GM12878 (cell line): ENCODE data around the gene PITPNC1. TPM values are rescaled to one million over a fixed set of nuclear protein-coding genes. Genes with fewer than 3 reads are reported as not detected.
A peak's percentile ranks its signal among the peaks of the same experiment; 100 is the strongest.

Experiments used
- ATAC-seq: fragments of 200-7000 bp; cut with Tn5 transposase; 3 replicates; pipeline ENCODE4 v1.9.1; 2020; ENCODE audit warnings: mild to moderate bottlenecking, moderate library complexity
- BruUV-seq: library from RNA; stranded (reverse); fragments of 400-500 nt; replicated peaks from 2 replicates; lab custom pipeline; 2021; lab: Mats Ljungman, UMichigan
- CTCF ChIA-PET: fragments of 300-600 bp; sonication (Branson Sonifier 250); formaldehyde crosslinking; extraction: SDS; loops from one replicate; lab custom pipeline; 2021; ENCODE audit warnings: inconsistent platforms; lab: Yijun Ruan, JAX
- POLR2A ChIA-PET: fragments of 350-600 bp; formaldehyde crosslinking; extraction: SDS; loops from one replicate; lab custom pipeline; 2021; ENCODE audit warnings: inconsistent platforms; lab: Charles Lee
- RAD21 ChIA-PET: fragments of 300-600 bp; sonication (Branson Sonifier 250); formaldehyde crosslinking; loops from one replicate; lab custom pipeline; 2023; ENCODE audit warnings: antibody characterized with exemption; ENCODE audit not compliant: unreplicated experiment; lab: Charles Lee
- SMC1A ChIA-PET: fragments of 300-600 bp; sonication (Branson Sonifier 250); formaldehyde crosslinking; loops from one replicate; lab custom pipeline; 2023; ENCODE audit not compliant: unreplicated experiment, uncharacterized antibody; lab: Charles Lee
- DNase-seq: peaks from one replicate; pipeline ENCODE4 v3.0.0-alpha.2; 2011; ENCODE audit warnings: low read depth, low spot score
- FAIRE-seq: peaks from 3 replicates; lab custom pipeline; 2011; peaks lifted over from hg19 to GRCh38; lab: Jason Lieb, UNC
- H2AFZ ChIP-seq: 2 replicates; pipeline ENCODE4 v1.6.0; 2011; ENCODE audit warnings: low read depth, low read length, control low read depth; ENCODE audit not compliant: control insufficient read depth
- H3K27ac ChIP-seq: 2 replicates; pipeline ENCODE4 v1.5.1; 2011; ENCODE audit warnings: control low read depth; ENCODE audit not compliant: control insufficient read depth, insufficient read depth
- H3K27me3 ChIP-seq, 2 experiments: replicated peaks in 1 of 2; 2 replicates each; pipeline versions ENCODE4 v1.6.0 to v1.6.1; 2011; ENCODE audit warnings: low read length in 1 of 2; ENCODE audit not compliant: control insufficient read depth in 2 of 2, insufficient read depth in 2 of 2
- H3K36me3 ChIP-seq, 2 experiments: 2 replicates each; pipeline ENCODE4 v1.5.1; 2011; ENCODE audit warnings: low read length in 1 of 2; ENCODE audit not compliant: control insufficient read depth in 2 of 2, insufficient read depth in 2 of 2
- H3K4me1 ChIP-seq: 2 replicates; pipeline ENCODE4 v1.6.1; 2011; ENCODE audit warnings: mild to moderate bottlenecking, low read length, moderate library complexity, mixed read lengths; ENCODE audit not compliant: control insufficient read depth, insufficient read depth
- H3K4me2 ChIP-seq: 2 replicates; pipeline ENCODE4 v1.6.0; 2011; ENCODE audit warnings: control low read depth; ENCODE audit not compliant: control insufficient read depth, insufficient read depth
- H3K4me3 ChIP-seq: fragments of 200-600 bp; sonication (generic); 2 replicates; pipeline ENCODE4 v1.5.1; 2016
- H3K79me2 ChIP-seq: 2 replicates; pipeline ENCODE4 v1.6.0; 2011; ENCODE audit warnings: low read length; ENCODE audit not compliant: control insufficient read depth, insufficient read depth
- H3K9ac ChIP-seq: 2 replicates; pipeline ENCODE4 v1.8.0; 2011; ENCODE audit warnings: low read length, control low read depth, mixed read lengths; ENCODE audit not compliant: control insufficient read depth, insufficient read depth
- H3K9me3 ChIP-seq: replicated peaks from 3 replicates; pipeline ENCODE4 v1.5.1; 2011; ENCODE audit warnings: mild to moderate bottlenecking, low read length; ENCODE audit not compliant: control insufficient read depth, insufficient read depth
- H4K20me1 ChIP-seq: 2 replicates; pipeline ENCODE4 v1.6.0; 2011; ENCODE audit not compliant: control insufficient read depth, insufficient read depth
- EGR1 ChIP-seq, 2 experiments: IDR thresholded peaks; 1 replicate in 1 of 2; 2 replicates in 1 of 2; pipeline ENCODE4 v1.6.1; 2011 to 2012; ENCODE audit warnings: low read depth in 2 of 2, low read length in 2 of 2, borderline replicate concordance in 1 of 2, mild to moderate bottlenecking in 1 of 2, moderate library complexity in 1 of 2
- GATAD2B ChIP-seq: fragments of 450-650 bp; conservative IDR thresholded peaks from 2 replicates; pipeline ENCODE4 v1.6.1; 2017; ENCODE audit warnings: low read depth, mild to moderate bottlenecking, moderate library complexity
- IKZF1 ChIP-seq: fragments of 450-650 bp; conservative IDR thresholded peaks from 2 replicates; pipeline ENCODE4 v1.6.1; 2017; ENCODE audit warnings: antibody characterized with exemption, mild to moderate bottlenecking
- STAT1 ChIP-seq: fragments of 450-650 bp; conservative IDR thresholded peaks from 2 replicates; pipeline ENCODE4 v1.6.1; 2014; ENCODE audit warnings: antibody characterized with exemption, mild to moderate bottlenecking
- WGBS: methylation state at CpG from one replicate; pipeline ENCODE4 v1.1.6; 2016; ENCODE audit warnings: low lambda C conversion rate; ENCODE audit not compliant: insufficient replicate concordance, insufficient coverage; ENCODE audit errors: missing lambda C conversion rate; 5-methylcytosine and 5-hydroxymethylcytosine counted together
- in situ Hi-C: fragments of 300-500 bp; cut with MboI; formaldehyde crosslinking; loops from 9 replicates; pipeline ENCODE4 v1.14.3; 2018; ENCODE audit warnings: mixed read lengths
- intact Hi-C: fragments of 100-400 bp; cut with micrococcal nuclease; formaldehyde crosslinking; loops from one replicate; pipeline ENCODE4 v1.14.2; 2022; ENCODE audit not compliant: unreplicated experiment
- polyA plus RNA-seq, 11 experiments: library from polyadenylated mRNA; depleted of rRNA in 4 of 11; unstranded in 6 of 11; stranded (reverse) in 5 of 11; fragments of >200 nt; fragmentation: Nextera tagmentation in 4 of 11; fragmentation: Illumina TruSeq in 1 of 11; extraction: Ambion mirVana in 4 of 11; extraction: Trizol in 1 of 11; gene quantifications; 1 replicate in 1 of 11; 2 replicates in 10 of 11; pipeline versions ENCODE4 v1.2.1 to v1.2.3, GENCODE V29; 2011 to 2016; ENCODE audit warnings: inconsistent platforms in 2 of 11, missing spikeins in 2 of 11, low read depth in 1 of 11
- total RNA-seq, 4 experiments: library from RNA; depleted of rRNA in 3 of 4; stranded (reverse); fragments of >200 nt in 3 of 4; fragmentation: Illumina TruSeq in 1 of 4; extraction: Trizol in 1 of 4; gene quantifications; 2 replicates each; pipeline versions ENCODE4 v1.2.1 to v1.2.3, GENCODE V29; 2013 to 2021
- TF ChIP-seq, protein P1 (sequence below): fragments of 450-650 bp; IDR thresholded peaks from 2 replicates; pipeline ENCODE4 v1.6.1; 2016; ENCODE audit warnings: mild to moderate bottlenecking

PITPNC1 gene
- total and polyA plus RNA-seq, 10 of the 15 experiments (the other 5 are each of a cell fraction or from before 2014, with no cell fraction given) = 12.2 to 62.4 (median 47.3) TPM

DNA sequence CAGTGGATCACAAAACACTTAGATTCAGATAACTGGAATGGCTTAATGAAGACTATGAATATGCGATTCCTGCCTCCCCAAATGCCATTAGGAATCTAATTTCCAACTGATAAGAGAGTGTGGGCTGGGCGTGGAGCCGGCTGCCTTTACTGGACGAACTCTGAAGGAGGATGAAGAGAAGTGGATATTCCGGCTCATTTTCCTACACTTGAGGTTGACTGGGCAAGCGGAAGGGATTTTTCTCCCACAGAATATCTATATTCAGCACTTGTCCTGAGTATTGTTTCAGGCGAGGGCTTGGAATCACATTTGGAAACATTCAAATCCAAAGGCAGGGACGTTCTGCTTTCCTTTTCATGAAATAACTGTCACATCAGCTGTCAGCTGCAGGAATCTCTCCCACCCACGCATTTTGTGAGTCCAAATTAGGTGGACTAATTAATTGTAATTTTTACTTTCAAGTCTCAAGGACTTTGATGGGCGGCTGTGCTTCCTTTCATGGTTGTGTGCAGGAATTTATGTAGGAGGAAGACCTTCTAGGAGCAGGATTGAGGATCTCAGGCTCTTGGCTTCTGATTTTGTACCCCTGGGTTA is 138.5 kb downstream of the PITPNC1 start:
- CTCF ChIA-PET = interaction anchor here (0.8 to 1.6 kb wide), 3 partner anchors 40 to 59 kb away, joined by 3 to 4 read pairs (median 4); no protein-coding TSS in a partner anchor
- no TSS peak for BruUV-seq
- RAD21 ChIA-PET = interaction anchor here (0.6 to 1.6 kb wide), 3 partner anchors 28 to 87 kb away, joined by 3 to 6 read pairs (median 4); no protein-coding TSS in a partner anchor
- DNase-seq = no peak
- SMC1A ChIA-PET = interaction anchor here (1.3 to 1.9 kb wide), 2 partner anchors 14 to 40 kb away, joined by 4 read pairs; no protein-coding TSS in a partner anchor
- H3K79me2 ChIP-seq = peaks cover 26% of the 10 kb centered on the region
- in situ Hi-C loops (no loop called here), intact Hi-C loops (no loop called here)
- H3K36me3 ChIP-seq = peaks cover 0 to 1% of the 10 kb centered on the region in 2 experiments; a peak in 1 of 4 replicates
- H3K9me3 ChIP-seq = no peaks in the 10 kb centered on the region; the same call in 1 of the 3 replicates
- no peak for FAIRE-seq
- H3K27ac ChIP-seq = peak overlapping the region; percentile 39
- WGBS = 58% methylated on average over 10 of the region's 10 CpGs
- no peaks in the 10 kb centered on the region for H3K27me3 ChIP-seq
- ATAC-seq = no peak
- no peaks in the 10 kb centered on the region for H4K20me1 ChIP-seq
- POLR2A ChIA-PET = interaction anchor here (1.1 to 1.6 kb wide), 2 partner anchors 53 to 134 kb away, joined by 3 to 4 read pairs; no protein-coding TSS in a partner anchor
- H3K4me3 ChIP-seq = no peak overlapping the region
- TF ChIP-seq STAT1 (no peak), IKZF1 (0 out of 2 replicates have a peak, but pooled peaks have one; percentile 8), GATAD2B (no peak), EGR1 (IDR thresholded peaks at IDR 0.05; ENCODE audit: borderline replicate concordance in 1 of 2, low read depth in 2 of 2, low read length in 2 of 2) (peak in 1 of 2 experiments; percentile 69; a peak in 2 of 3 replicates)
- TF ChIP-seq, protein P1, sequence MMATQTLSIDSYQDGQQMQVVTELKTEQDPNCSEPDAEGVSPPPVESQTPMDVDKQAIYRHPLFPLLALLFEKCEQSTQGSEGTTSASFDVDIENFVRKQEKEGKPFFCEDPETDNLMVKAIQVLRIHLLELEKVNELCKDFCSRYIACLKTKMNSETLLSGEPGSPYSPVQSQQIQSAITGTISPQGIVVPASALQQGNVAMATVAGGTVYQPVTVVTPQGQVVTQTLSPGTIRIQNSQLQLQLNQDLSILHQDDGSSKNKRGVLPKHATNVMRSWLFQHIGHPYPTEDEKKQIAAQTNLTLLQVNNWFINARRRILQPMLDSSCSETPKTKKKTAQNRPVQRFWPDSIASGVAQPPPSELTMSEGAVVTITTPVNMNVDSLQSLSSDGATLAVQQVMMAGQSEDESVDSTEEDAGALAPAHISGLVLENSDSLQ = peak; percentile 73
- peaks cover 53% of the 10 kb centered on the region for H3K4me1 ChIP-seq
- H3K4me2 ChIP-seq = peak overlapping the region; percentile 0
- no peak overlapping the region for H3K9ac ChIP-seq
- no peak overlapping the region for H2AFZ ChIP-seq
